ENCODE results near the gene PLCB1.

PLCB1 gene

DNA sequence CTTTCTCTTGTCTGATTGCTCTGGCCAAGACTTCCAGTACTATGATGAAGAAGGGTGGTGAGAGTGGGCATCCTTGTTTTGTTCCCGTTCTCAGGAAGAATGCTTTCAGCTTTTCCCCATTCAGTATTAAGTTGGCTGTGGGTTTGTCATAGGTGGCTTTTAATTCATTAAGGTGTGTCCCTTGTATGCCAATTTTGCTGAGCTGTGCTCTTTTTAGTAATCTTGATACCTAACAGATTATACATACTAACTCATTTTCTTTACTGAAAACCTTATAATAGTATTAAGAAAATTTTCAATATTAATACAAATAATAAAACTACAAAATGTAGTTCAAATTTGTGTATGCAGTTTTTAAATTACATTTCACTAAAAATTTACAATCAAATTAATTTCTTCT lies 557.3 kb downstream of the PLCB1 start:
- no peak for DNase-seq

GRCh38 chr20:8690074-8690473 lies 558.0 kb downstream of the PLCB1 start:
- DNase-seq: no peak

GRCh38 chr20:8693709-8694108 lies 561.6 kb downstream of the PLCB1 start:
- no peak for DNase-seq

GRCh38 chr20:8700756-8701155 lies 568.7 kb downstream of the PLCB1 start:
- DNase-seq: no peak

GRCh38 chr20:8706961-8707700 lies 575.1 kb downstream of the PLCB1 start:
- no peak for DNase-seq

DNA sequence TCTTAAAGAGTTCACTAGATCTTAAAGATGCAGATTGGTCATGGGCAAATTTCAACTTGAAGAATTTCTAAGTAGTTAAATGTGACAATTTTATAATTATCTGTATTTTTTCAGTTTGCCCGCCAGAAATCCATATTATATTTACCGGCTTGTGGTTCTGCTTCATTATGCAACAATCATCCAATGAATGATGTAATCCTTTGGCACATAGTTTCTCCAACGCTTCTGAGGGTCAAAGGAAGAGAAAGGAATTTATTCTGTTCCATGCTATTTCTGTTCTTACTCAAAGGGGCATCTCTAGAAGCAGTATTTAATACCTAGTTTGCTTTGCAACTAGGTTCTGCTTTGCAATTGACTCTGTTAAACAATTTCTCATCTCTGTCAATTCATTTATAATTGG lies 577.6 kb downstream of the PLCB1 start:
- no peak for DNase-seq

- no peak for DNase-seq
Observed at GRCh38 chr20:8711501-8711900, 579.4 kb downstream of the PLCB1 start.

- DNase-seq: no peak
Observed at GRCh38 chr20:8714206-8714605, 582.1 kb downstream of the PLCB1 start.

DNA sequence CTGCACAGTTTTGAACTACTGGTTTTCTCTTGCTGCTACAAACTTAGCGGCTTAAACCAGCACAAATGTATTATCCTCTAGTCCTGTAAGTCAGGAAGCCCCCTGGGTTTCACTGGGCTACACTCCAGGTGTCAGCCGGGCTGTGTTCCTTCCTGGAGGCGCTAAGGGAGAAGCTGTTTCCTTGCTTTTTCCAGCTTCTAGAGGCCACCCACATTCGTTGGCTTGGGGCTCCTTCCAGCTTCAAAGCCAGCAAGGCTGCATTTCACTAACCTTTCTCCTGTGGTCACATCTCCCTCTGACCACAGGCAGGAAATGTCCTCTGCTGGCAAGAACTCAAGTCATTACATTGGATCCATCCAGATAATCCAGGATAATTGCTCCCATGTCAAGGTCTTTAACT lies 586.2 kb downstream of the PLCB1 start:
- no peak for DNase-seq

DNA sequence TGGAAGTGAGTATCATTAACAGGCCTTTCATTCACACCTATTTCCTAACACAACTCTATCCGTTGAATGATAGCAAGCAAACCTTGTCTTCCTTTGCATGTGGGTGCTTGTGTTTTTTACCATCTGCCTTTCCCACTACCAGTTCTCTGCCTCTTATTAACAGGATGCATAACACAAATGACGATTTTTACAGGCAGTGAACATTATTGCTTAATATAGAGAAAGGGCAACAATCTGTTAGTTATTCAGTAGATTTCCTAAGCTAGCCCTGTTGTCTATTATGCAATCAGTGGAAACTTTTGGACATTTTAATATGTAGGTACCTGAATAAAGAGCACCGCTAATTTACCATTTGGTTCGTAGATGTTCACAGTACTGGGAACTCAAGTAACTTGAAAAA lies 588.0 kb downstream of the PLCB1 start:
- DNase-seq: no peak

DNA sequence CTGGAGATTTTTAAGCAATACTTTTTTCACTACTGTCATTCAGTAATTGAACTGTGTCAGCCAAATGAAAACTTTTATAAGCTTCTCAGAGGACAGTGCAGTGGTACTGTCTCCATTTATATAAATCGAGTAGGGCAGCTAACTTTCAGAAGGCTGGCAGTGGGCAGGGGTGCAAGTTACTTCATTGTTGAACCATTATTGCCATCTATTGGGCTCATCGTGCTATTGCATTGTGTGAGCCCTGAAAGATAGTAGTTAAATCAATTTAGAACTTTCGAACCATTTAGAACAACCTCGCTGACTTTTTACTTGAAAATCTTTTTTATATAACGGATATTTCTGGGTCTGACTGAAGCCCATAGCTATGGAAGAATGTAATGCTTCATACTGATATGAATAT lies 589.0 kb downstream of the PLCB1 start:
- DNase-seq: peak; percentile 44

DNA sequence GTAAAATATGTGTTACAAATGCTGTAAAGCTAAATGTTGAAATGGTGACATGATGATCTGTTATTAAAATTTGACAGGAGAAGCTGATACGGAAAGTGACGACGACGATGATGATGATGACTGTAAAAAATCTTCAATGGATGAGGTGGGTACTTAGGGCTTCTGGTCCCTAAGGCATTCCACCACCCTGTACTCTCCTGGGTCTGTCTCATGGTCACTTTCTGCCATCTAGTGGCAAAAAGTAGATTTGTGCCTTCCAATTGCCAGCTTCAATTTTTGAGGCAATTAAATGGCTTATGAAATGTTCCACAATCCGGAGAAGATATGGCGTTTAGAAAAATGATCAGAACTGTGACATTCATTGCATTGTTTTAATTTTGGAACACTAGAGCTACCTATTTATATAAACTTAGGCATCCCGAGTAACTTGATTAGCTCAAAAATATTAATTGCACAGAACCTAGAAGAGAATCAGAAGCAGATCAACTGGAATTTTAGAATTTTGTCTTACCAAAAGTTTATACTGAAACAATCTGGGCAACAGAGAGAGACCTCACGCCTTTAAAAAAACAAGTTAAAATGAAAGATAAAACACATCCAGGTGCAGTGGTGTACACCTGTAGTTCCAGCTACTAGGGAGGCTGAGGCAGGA lies 590.3 kb downstream of the PLCB1 start:
- peak; percentile 65 for DNase-seq

- DNase-seq: no peak
Observed at GRCh38 chr20:8723296-8723695, 591.2 kb downstream of the PLCB1 start.

DNA sequence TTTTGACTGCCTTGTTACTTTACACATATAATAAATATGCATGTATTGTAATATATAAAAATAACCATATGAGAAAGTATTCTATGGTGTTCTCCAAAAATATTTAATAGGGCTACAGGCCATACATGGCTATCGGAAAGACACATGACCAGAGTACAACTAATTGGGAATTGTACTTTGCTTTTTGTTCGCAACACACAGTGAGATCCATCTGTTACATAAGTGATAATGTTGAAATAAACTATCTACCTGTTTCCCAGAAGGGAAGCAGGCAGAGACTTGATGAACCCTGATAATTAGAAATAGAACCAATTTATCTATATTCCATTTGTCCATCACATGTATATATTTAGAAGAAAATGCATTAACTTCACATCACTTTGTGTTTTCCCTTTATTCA lies 592.8 kb downstream of the PLCB1 start:
- no peak for DNase-seq

DNA sequence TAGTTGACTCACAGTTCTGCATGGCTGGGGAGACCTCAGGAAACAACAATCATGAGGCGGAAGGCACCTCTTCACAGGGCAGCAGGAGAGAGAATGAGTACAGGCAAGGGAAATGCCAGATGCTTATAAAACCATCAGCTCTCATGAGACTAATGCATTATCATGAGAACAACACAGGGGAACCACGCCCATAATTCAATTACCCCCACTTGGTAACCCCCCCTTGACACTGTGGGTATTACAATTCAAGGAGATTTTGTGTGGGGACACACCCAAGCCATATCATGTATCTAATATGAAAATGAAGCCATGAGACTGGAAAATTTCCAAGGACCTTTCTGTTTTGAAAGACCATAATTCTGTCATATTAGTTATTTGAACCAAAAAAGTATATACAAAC lies 594.4 kb downstream of the PLCB1 start:
- no peak for DNase-seq

- no peak for DNase-seq
Observed at GRCh38 chr20:8735014-8735413, 602.9 kb downstream of the PLCB1 start.

DNA sequence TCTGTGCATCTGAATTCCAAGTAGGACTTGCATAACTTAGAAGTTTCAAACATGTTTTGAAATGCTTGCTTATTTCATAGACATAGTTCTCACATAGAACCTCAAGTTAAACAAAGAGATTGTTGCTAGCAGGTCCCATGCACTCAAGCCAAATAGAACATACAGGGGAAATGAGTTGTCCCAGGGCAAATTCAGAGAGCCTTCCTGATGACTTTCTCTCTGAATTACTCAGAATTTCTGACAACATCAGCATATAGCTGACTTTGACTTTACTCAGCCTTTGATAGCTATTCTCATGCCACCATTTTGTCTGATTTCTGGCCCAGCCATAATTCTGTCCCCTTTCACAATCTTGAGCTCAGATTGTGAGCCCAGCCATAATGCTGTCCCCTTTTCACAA lies 603.6 kb downstream of the PLCB1 start:
- no peak for DNase-seq

DNA sequence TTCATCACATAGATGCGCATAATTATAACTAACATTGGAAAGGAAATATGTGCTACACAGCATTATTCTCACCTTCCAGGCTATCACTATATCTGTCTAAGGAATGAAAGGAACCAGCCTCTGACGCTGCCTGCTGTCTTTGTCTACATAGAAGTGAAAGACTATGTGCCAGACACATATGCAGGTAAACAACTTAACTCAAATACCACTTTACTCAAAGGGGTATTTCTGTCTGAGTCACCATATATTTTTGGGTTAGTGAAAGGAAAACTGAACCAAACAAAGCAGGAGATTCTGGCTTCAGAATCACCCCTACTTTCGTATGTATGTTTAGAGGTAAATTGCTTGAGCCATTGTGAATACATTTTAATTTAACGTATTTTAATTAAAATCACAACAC lies 608.2 kb downstream of the PLCB1 start:
- DNase-seq: no peak

DNA sequence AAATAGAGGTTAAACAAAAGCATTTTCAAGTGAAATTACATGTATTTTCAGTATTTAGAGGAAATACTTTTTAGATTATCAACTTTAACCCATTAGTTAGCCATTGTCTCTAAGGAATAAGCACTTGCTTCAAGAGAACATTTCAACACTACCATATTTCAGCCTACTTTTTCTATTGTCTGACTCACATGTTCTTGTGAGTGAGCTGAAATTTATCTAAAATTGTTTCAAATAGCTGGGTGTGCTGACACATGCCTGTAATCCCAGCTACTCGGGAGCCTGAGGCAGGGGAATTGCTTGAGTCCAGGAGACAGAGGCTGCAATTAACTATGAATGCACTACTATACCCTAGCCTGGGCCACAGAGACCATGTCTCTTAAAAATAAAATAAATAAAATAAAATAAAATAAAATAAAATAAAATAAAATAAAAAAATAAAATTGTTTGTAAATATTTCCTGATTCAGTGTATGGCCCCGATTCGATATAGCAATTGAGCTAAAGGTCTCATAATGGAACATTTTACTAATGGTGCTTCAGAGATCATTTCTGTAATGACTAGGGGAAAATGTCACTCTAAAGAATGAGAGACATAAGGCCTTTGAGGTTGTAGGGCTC lies 612.3 kb downstream of the PLCB1 start:
- DNase-seq: no peak

GRCh38 chr20:8749101-8749500 lies 617.0 kb downstream of the PLCB1 start:
- no peak for DNase-seq

- DNase-seq: no peak
Observed at GRCh38 chr20:8749986-8750385, 617.9 kb downstream of the PLCB1 start.

DNA sequence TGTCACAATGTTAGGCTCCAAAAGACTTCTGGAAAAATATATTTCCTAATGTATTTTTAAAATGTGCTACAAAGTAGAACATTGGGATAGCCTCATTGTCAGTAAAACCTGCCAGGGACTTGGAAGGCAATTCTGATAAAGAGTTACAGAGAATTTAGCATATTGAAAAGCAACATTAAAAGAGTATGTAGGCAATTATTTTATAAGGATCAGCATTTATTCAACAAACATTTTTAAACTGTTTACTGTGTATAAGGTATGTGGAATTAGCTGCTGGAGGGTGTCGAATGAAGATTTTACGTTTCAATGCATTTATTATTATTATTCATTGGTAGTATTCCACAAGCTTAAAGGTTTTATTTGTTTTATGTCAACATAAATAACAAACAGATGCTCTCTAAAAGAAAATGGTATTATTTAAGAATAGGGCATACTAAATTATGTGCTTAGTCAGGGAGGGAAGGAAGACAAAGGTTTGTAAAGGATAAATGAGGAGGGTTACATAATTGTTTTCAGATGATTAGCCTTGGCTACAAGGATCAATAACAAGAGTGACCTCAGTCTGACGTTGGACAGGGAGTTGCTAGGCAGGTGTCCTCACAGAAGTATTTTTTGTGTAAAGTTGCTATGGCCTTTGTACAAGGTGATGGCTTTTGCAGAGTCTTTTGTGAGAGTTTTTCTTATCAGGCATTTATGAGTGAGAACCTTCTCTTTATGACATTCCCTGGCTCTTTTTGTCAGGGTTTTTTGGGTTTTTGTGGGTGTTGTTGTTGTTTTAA lies 623.5 kb downstream of the PLCB1 start:
- DNase-seq: no peak

DNA sequence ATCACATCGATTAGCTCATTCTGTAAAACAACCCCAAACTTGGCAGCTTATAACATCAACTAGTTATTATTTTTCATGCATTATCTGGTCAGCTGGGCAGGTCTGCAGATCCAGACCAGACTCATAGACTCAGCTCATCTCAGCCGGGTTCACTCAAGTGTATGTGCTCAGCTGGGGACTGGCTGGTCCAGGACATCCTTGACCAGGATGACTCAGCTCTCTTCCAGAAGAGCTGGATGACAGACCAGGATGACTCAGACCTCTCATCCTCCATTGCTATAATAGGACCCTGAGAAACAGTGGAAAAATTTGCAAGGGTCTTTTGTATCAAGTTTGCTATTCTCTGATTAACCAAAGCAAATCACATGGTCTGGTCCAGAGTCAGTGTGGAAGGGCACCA lies 624.3 kb downstream of the PLCB1 start:
- no peak for DNase-seq

GRCh38 chr20:8757146-8757545 lies 625.1 kb downstream of the PLCB1 start:
- no peak for DNase-seq

All from NCI-H526 treated with DMSO at 0.1 percent for 48 hours (cell line).